Stimulated activated CD4-positive, alpha-beta T cell treated with anti-CD3 and anti-CD28 coated beads, TNF-alpha, amount 100 ng/mL, for 48 hours (primary cell): ENCODE data around the gene EPN3.

ENCODE experiments used
- DNase-seq, 3 donors: peaks; one replicate each; pipeline ENCODE4 v3.0.0-alpha.2; 2020; ENCODE audit warnings: low read depth in 3 of 3

Gene EPN3

GRCh38 chr17:50588391-50589049 lies 56.0 kb downstream of the EPN3 start:
- DNase-seq, result no peak

GRCh38 chr17:50589095-50589705 lies 56.7 kb downstream of the EPN3 start:
- DNase-seq, result no peak

GRCh38 chr17:50590946-50591737 lies 58.6 kb downstream of the EPN3 start:
- no peak for DNase-seq

GRCh38 chr17:50593321-50593720 lies 60.8 kb downstream of the EPN3 start:
- DNase-seq, result no peak
